Ishikawa (cell line): ENCODE results near the gene HOMER2.

Experiments used
- CEBPB ChIP-seq: IDR thresholded peaks from 2 replicates; pipeline ENCODE4 v1.6.1; 2012
- CREB1 ChIP-seq: IDR thresholded peaks from 2 replicates; pipeline ENCODE4 v1.6.1; 2012; ENCODE audit warnings: low read depth
- EGR1 ChIP-seq: IDR thresholded peaks from 2 replicates; pipeline ENCODE4 v1.6.1; 2012
- EP300 ChIP-seq: IDR thresholded peaks from 2 replicates; pipeline ENCODE4 v1.6.1; 2012; ENCODE audit warnings: borderline replicate concordance
- FOXM1 ChIP-seq: IDR thresholded peaks from 2 replicates; pipeline ENCODE4 v1.6.1; 2012; ENCODE audit warnings: low read depth, borderline replicate concordance
- NFIC ChIP-seq: IDR thresholded peaks from 2 replicates; pipeline ENCODE4 v1.6.1; 2012
- RAD21 ChIP-seq: IDR thresholded peaks from 2 replicates; pipeline ENCODE4 v1.6.1; 2012; ENCODE audit warnings: low read depth
- TAF1 ChIP-seq: IDR thresholded peaks from 2 replicates; pipeline ENCODE4 v1.6.1; 2012; ENCODE audit warnings: low read depth, mild to moderate bottlenecking
- TCF12 ChIP-seq: IDR thresholded peaks from 2 replicates; pipeline ENCODE4 v1.6.1; 2012; ENCODE audit warnings: low read depth
- TEAD4 ChIP-seq: IDR thresholded peaks from 2 replicates; pipeline ENCODE4 v1.6.1; 2012
- YY1 ChIP-seq: IDR thresholded peaks from 2 replicates; pipeline ENCODE4 v1.6.1; 2012; ENCODE audit warnings: low read depth
- ZBTB7A ChIP-seq: IDR thresholded peaks from 2 replicates; pipeline ENCODE4 v1.6.1; 2012; ENCODE audit warnings: low read depth
- TF ChIP-seq, protein P1 (sequence below): IDR thresholded peaks from 2 replicates; pipeline ENCODE4 v1.6.1; 2012
- TF ChIP-seq, protein P2 (sequence below): IDR thresholded peaks from 2 replicates; pipeline ENCODE4 v1.6.1; 2012
- TF ChIP-seq, protein P3 (sequence below): IDR thresholded peaks from 2 replicates; pipeline ENCODE4 v1.6.1; 2012; ENCODE audit warnings: low read depth, mild to moderate bottlenecking

Gene HOMER2

DNA sequence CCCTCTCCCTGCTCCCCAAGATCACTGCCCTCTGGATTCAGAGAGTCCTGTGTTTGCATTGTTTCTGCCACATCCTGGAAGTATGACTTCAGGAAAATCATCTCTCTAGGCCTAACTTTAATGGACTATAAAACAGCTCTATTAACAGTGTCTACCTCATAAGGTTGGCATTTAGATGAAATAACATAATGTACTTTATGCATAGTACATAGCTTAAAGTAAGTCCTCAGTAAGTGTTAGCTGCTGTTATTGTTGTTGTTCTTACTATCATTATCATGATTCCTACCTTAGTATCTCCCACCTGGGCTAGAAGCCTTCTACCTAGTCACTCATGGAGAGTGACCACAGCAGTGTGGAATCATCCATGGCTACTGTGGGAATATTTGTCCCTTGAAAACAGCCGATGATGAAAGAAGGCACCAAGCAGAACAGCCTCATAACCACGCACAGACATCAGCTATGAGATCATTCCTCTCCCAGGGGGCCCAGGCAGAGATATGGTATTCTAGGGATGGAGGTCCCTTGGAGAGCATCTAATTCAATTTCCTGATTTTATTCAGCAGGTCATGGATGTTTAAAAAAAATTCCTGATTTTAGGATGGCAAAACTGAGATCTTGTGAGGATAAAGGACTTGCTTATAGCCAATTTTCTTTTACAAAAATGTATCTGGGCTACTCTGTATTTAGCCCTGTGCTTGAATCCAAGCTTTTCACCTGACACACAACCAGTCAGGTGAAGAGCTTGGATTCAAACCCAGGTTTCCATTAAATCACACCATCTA, 148.5 kb downstream of the HOMER2 start:
- TF ChIP-seq CEBPB (no peak), FOXM1 (no peak), EGR1 (no peak), TCF12 (no peak), TEAD4 (no peak), RAD21 (no peak), ZBTB7A (no peak), CREB1 (no peak)
- TF ChIP-seq, protein P1, sequence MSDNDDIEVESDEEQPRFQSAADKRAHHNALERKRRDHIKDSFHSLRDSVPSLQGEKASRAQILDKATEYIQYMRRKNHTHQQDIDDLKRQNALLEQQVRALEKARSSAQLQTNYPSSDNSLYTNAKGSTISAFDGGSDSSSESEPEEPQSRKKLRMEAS = no peak

DNA sequence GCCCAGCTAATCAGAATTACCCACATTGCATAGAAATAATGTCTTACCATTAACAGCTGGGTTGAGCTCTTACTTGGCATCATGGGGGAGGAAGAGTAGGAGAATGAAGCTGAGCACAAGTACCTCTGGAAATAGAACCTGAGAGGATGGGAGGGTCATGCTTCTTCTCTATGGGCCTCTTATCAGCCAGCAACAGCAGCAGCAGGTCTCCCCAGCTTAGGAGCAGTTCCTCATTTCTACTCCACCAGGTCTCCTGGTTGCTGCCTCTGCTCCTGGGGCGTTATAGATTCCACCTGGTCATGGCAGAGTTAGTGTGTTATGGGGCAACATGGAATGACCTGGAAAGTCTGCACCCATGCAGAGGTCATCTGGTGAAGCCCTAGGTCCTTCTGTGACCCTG, 150.0 kb downstream of the HOMER2 start:
- TF ChIP-seq FOXM1 = no peak
- no peak for TF ChIP-seq TEAD4
- TF ChIP-seq RAD21 = no peak
- no peak for TF ChIP-seq TAF1
- no peak for TF ChIP-seq ZBTB7A
- TF ChIP-seq, protein P2, sequence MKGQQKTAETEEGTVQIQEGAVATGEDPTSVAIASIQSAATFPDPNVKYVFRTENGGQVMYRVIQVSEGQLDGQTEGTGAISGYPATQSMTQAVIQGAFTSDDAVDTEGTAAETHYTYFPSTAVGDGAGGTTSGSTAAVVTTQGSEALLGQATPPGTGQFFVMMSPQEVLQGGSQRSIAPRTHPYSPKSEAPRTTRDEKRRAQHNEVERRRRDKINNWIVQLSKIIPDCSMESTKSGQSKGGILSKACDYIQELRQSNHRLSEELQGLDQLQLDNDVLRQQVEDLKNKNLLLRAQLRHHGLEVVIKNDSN = no peak
- no peak for TF ChIP-seq CREB1
- TF ChIP-seq, protein P3, sequence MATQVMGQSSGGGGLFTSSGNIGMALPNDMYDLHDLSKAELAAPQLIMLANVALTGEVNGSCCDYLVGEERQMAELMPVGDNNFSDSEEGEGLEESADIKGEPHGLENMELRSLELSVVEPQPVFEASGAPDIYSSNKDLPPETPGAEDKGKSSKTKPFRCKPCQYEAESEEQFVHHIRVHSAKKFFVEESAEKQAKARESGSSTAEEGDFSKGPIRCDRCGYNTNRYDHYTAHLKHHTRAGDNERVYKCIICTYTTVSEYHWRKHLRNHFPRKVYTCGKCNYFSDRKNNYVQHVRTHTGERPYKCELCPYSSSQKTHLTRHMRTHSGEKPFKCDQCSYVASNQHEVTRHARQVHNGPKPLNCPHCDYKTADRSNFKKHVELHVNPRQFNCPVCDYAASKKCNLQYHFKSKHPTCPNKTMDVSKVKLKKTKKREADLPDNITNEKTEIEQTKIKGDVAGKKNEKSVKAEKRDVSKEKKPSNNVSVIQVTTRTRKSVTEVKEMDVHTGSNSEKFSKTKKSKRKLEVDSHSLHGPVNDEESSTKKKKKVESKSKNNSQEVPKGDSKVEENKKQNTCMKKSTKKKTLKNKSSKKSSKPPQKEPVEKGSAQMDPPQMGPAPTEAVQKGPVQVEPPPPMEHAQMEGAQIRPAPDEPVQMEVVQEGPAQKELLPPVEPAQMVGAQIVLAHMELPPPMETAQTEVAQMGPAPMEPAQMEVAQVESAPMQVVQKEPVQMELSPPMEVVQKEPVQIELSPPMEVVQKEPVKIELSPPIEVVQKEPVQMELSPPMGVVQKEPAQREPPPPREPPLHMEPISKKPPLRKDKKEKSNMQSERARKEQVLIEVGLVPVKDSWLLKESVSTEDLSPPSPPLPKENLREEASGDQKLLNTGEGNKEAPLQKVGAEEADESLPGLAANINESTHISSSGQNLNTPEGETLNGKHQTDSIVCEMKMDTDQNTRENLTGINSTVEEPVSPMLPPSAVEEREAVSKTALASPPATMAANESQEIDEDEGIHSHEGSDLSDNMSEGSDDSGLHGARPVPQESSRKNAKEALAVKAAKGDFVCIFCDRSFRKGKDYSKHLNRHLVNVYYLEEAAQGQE = no peak
- TF ChIP-seq, protein P1 = no peak
- TF ChIP-seq YY1 = no peak
- no peak for TF ChIP-seq EGR1
- TF ChIP-seq CEBPB = no peak
- no peak for TF ChIP-seq NFIC
- TF ChIP-seq TCF12 = no peak
- TF ChIP-seq EP300 = no peak

DNA sequence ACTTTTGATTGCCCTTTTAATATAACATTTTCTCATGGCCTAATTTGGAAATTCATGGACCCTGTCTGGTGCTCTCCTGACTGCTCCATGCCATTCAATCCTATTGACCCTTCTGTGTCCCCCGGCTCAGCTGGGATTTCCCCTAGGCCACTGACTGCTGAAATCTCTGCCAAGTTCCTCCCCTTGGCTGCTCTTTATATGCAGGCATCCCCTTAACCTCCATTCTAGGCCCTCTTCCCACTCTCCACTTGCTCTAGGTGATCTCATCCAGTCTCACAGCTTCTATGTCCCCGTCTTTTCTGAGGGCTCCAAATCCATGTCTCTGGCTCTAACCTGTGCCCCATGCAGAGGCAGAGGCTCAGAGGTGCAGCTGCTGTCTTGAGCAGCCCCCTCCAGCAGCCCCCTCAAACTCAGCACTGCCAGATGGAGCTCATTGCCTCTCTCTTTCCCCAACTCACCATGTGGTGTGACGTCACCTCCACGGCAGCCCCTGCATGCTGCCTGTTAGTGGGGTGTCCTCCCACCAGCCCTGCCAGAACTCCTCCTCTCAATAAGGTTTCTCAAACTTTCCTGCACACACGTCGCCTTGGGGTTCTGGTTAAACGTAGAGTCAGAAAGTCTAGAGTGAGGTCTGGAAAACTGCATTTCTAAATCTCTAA, 153.2 kb downstream of the HOMER2 start:
- TF ChIP-seq FOXM1 (no peak), EGR1 (no peak), TEAD4 (no peak), YY1 (no peak), NFIC (no peak)
- TF ChIP-seq, protein P3 = no peak
- TF ChIP-seq, protein P1 = no peak
